Measurements from ENCODE around the gene PLCD3. TPM values are rescaled to one million over a fixed set of nuclear protein-coding genes. Genes with fewer than 3 reads are reported as not detected.
A peak's percentile ranks its signal among the peaks of the same experiment; 100 is the strongest.

The PLCD3 gene
- total and polyA plus RNA-seq, 2 of the 13 experiments (the other 11 are each of a cell fraction or from before 2014, with no cell fraction given), result 11.3 to 39.1 TPM

DNA sequence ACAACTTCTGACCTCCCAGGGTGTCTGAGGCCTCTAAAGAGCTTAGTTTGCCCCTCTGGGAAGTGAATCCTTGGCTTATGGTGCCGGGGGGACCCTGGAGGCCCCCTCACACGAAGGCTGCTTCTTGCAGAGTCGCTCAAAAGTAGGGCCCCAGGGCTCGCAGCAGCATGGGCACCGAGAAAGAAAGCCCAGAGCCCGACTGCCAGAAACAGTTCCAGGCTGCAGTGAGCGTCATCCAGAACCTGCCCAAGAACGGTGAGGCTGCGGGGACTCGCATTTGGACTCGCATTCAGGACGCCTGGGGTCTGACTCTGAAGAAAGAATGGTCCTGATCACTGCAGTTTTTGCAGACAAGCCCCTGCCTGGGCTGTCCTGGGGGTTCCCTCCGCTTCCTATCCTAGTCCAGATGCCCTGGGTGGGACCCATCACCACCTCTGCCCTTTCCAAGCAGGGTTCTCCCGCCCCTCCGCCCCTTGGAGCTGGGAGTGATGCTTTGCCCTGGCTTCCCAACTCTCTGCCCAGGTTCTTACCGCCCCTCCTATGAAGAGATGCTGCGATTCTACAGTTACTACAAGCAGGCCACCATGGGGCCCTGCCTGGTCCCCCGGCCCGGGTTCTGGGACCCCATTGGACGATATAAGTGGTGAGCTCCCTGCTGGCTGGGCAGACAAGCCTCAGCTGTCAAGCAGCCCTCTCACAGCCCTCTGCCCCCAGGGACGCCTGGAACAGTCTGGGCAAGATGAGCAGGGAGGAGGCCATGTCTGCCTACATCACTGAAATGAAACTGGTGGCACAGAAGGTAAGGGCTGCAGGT lies 3.9 kb upstream of the PLCD3 start (continued):
- no peak for TF ChIP-seq HOXA9 (CRISPR knock-in tag; IDR thresholded peaks at IDR 0.05; ENCODE audit: borderline replicate concordance)
- TF ChIP-seq ATF1 (CRISPR knock-in tag; IDR thresholded peaks at IDR 0.05), result no peak
- TF ChIP-seq FUBP1 (CRISPR knock-in tag; IDR thresholded peaks at IDR 0.05; ENCODE audit: borderline replicate concordance), result no peak
- peak; percentile 26; the same call in 1 of the 2 replicates for TF ChIP-seq HIVEP1 (CRISPR knock-in tag; IDR thresholded peaks at IDR 0.05)
- TF ChIP-seq ZNF552 (CRISPR knock-in tag; IDR thresholded peaks at IDR 0.05; ENCODE audit: borderline replicate concordance), result no peak
- no peak for TF ChIP-seq RFX3 (CRISPR knock-in tag; IDR thresholded peaks at IDR 0.05)
- TF ChIP-seq, protein P1, sequence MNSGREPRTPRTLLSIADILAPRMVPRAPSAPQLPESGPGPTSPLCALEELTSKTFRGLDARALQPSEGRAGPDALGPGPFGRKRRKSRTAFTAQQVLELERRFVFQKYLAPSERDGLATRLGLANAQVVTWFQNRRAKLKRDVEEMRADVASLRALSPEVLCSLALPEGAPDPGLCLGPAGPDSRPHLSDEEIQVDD (CRISPR knock-in tag; IDR thresholded peaks at IDR 0.05; ENCODE audit: borderline replicate concordance), result no peak
- no peak for TF ChIP-seq ZNF607 (CRISPR knock-in tag; IDR thresholded peaks at IDR 0.05; ENCODE audit: borderline replicate concordance)
- TF ChIP-seq PITX1 (CRISPR knock-in tag; IDR thresholded peaks at IDR 0.05), result no peak
- TF ChIP-seq EEA1 (CRISPR knock-in tag; IDR thresholded peaks at IDR 0.05; ENCODE audit: borderline replicate concordance), result peak; percentile 68; the same call in 1 of the 2 replicates
- no peak for TF ChIP-seq SMC3 (IDR thresholded peaks at IDR 0.05; ENCODE audit: low read length)
- TF ChIP-seq ZBTB21 (CRISPR knock-in tag; IDR thresholded peaks at IDR 0.05), result no peak
- TF ChIP-seq MTERF4 (CRISPR knock-in tag; IDR thresholded peaks at IDR 0.05), result peak; percentile 5
- TF ChIP-seq MED13 (CRISPR knock-in tag; IDR thresholded peaks at IDR 0.05), result 0 out of 2 replicates have a peak, but pooled peaks have one; percentile 13
- TF ChIP-seq SP140L (CRISPR knock-in tag; IDR thresholded peaks at IDR 0.05; ENCODE audit: borderline replicate concordance), result no peak
- no peak for TF ChIP-seq ATRX (CRISPR knock-in tag; IDR thresholded peaks at IDR 0.05; ENCODE audit: borderline replicate concordance)
- 0 out of 2 replicates have a peak, but pooled peaks have one; percentile 43 for TF ChIP-seq ZNF468 (CRISPR knock-in tag; IDR thresholded peaks at IDR 0.05)
- TF ChIP-seq NAIF1 (CRISPR knock-in tag; IDR thresholded peaks at IDR 0.05; ENCODE audit: borderline replicate concordance), result no peak
- no peak for TF ChIP-seq SIX4 (CRISPR knock-in tag; IDR thresholded peaks at IDR 0.05)
- no peak for TF ChIP-seq ARNT (IDR thresholded peaks at IDR 0.05)
- no peak for TF ChIP-seq FIP1L1 (IDR thresholded peaks at IDR 0.05; ENCODE audit: borderline replicate concordance, insufficient read depth, low read depth, low read length)
- no peak for TF ChIP-seq PAF1 (CRISPR knock-in tag; IDR thresholded peaks at IDR 0.05)
- peak; percentile 65; the same call in 1 of the 2 replicates for TF ChIP-seq ZNF280D (CRISPR knock-in tag; IDR thresholded peaks at IDR 0.05)
